ENCODE data around the gene PITX1.

DNA sequence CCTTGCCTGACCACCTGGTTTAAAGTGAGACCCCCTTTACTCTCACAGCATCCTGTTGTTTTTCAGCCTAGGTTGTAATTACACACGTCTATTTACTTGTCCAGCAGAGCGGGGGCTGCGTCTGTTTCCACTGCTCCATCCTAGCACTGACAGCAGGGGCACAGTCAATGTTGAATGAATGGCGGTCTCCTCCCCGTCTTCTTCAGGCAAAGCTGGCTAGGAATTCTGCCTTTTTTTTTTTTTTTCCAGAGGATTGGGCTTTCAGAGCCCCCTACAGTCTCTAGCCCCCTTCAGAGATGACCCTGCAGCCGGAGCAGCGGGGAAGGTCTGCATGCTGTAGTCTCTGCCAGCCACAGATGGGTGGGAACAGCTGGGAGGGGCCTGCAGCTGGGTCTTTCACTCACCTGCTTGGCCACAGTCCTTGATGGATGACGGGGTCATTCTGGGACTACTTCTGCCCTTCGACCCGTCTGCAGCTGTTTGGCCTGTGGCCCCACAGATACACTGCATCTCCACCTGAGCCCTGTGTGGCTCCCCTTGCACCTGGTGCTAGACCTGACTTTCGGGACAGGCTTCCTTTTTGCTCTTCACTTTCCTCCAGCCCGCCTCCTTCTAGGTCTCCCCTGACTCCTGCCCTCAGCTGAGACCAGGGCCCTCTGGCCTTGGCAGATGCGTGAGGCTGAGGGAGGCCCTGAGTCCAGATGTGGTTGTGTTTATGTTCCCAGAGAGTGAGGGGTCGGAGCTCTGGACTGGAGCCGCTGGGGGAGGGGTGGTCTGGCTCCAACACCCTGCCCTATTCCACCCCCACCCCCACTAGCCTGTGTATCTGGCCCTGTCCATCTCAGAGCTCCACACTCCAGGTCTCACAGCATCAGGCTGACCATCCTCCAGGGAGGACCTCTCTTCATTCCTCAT lies 8.0 kb downstream of the PITX1 start:
- TF ChIP-seq, protein P1, sequence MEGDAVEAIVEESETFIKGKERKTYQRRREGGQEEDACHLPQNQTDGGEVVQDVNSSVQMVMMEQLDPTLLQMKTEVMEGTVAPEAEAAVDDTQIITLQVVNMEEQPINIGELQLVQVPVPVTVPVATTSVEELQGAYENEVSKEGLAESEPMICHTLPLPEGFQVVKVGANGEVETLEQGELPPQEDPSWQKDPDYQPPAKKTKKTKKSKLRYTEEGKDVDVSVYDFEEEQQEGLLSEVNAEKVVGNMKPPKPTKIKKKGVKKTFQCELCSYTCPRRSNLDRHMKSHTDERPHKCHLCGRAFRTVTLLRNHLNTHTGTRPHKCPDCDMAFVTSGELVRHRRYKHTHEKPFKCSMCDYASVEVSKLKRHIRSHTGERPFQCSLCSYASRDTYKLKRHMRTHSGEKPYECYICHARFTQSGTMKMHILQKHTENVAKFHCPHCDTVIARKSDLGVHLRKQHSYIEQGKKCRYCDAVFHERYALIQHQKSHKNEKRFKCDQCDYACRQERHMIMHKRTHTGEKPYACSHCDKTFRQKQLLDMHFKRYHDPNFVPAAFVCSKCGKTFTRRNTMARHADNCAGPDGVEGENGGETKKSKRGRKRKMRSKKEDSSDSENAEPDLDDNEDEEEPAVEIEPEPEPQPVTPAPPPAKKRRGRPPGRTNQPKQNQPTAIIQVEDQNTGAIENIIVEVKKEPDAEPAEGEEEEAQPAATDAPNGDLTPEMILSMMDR (conservative IDR thresholded peaks at IDR 0.05; ENCODE audit: low read length): no peak
- TF ChIP-seq EZH2phosphoT487 (IDR thresholded peaks at IDR 0.05; ENCODE audit: borderline replicate concordance, low read depth, low read length): no peak
